ENCODE data around the gene SCN4A. TPM values are rescaled to one million over a fixed set of nuclear protein-coding genes. Genes with fewer than 3 reads are reported as not detected.

SCN4A gene
- total RNA-seq, 1 donor from 2014 or later: not detected

DNA sequence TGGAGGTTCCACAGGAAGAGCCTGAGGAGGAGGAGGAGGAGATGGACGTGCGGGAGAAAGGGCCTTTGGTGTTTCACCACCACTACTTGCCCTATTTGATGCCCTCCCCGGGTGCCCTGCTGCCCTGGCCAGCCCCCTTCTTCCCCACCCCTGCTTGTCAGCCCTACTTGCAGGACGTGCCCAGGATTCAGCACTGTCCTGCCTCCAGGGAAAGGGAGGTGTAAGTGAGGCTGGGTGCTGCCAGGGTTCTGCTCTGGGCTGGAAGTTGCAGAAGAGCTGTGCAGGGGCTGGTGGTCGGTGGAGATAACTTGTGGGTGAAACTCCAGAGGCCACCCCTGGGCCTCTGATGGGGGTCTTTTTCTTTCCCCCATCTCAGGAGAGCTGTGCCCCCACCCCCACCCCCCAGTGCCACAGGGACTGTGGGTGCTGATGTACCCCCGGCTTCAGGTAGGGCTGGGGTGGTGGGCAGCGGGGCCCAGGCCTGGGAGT, 28.4 kb upstream of the SCN4A start:
- peaks cover 13% of the 10 kb centered on the region for H3K4me1 Mint-ChIP-seq (ENCODE audit: unreplicated experiment)
- H3K4me3 Mint-ChIP-seq (ENCODE audit: unreplicated experiment): no peak overlapping the region
- peaks cover 18% of the 10 kb centered on the region for H3K27me3 Mint-ChIP-seq (ENCODE audit: unreplicated experiment)
- TF ChIP-seq, protein P1, sequence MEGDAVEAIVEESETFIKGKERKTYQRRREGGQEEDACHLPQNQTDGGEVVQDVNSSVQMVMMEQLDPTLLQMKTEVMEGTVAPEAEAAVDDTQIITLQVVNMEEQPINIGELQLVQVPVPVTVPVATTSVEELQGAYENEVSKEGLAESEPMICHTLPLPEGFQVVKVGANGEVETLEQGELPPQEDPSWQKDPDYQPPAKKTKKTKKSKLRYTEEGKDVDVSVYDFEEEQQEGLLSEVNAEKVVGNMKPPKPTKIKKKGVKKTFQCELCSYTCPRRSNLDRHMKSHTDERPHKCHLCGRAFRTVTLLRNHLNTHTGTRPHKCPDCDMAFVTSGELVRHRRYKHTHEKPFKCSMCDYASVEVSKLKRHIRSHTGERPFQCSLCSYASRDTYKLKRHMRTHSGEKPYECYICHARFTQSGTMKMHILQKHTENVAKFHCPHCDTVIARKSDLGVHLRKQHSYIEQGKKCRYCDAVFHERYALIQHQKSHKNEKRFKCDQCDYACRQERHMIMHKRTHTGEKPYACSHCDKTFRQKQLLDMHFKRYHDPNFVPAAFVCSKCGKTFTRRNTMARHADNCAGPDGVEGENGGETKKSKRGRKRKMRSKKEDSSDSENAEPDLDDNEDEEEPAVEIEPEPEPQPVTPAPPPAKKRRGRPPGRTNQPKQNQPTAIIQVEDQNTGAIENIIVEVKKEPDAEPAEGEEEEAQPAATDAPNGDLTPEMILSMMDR (IDR thresholded peaks at IDR 0.05): no peak
- DNase-seq (ENCODE audit: extremely low spot score, unreplicated experiment): no peak
- H3K9me3 Mint-ChIP-seq (ENCODE audit: unreplicated experiment): no peaks in the 10 kb centered on the region
- no peaks in the 10 kb centered on the region for H3K36me3 Mint-ChIP-seq (ENCODE audit: unreplicated experiment)
- no peak overlapping the region for H3K27ac Mint-ChIP-seq (ENCODE audit: unreplicated experiment)

DNA sequence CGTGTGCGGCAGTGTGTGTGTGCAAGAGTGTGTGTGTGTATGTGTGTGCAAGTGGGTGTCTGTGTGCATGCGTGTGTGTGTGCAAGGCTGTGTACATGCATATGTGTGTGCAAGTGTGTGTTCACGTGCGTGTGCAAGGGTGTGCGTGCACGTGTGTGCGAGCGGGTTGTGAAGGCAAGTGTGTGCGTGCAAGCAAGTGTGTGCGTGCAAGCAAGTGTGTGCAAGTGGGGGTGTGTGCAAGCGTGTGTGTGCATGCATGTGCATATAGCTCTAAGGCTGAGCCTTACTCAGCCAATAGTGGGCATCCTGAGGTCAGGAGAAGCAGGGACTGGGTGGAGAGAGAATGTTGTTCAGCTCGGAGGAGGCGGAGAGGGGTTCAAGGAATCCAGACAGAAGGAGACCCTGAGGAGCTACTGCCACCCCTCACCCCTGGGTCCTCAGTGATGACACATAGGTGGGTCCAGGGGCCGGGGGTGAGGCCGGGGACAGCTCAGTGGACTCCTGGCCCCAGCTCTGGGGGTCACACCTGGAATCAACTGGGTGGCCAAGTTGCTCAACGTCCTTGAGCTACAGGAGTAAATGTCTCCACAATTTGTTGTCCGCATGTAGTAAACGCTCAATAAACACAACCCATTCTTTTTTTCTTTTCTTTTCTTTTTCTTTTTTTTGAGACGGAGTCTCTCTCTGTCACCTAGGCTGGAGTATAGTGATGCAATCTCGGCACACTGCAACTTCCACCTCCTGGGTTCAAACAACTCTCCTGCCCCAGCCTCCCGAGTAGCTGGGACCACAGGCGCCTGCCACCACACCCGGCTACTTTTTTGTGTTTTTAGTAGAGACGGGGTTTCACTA, 27.2 kb upstream of the SCN4A start:
- Mint-ChIP-seq H3K4me1 (ENCODE audit: unreplicated experiment) (peaks cover 8% of the 10 kb centered on the region), H3K27ac (ENCODE audit: unreplicated experiment) (no peak overlapping the region), H3K9me3 (ENCODE audit: unreplicated experiment) (no peaks in the 10 kb centered on the region), H3K4me3 (ENCODE audit: unreplicated experiment) (peak overlapping the region; percentile 1), H3K27me3 (ENCODE audit: unreplicated experiment) (peaks cover 26% of the 10 kb centered on the region), H3K36me3 (ENCODE audit: unreplicated experiment) (no peaks in the 10 kb centered on the region)
- DNase-seq (ENCODE audit: extremely low spot score, unreplicated experiment): no peak
- TF ChIP-seq, protein P1 (IDR thresholded peaks at IDR 0.05): no peak

DNA sequence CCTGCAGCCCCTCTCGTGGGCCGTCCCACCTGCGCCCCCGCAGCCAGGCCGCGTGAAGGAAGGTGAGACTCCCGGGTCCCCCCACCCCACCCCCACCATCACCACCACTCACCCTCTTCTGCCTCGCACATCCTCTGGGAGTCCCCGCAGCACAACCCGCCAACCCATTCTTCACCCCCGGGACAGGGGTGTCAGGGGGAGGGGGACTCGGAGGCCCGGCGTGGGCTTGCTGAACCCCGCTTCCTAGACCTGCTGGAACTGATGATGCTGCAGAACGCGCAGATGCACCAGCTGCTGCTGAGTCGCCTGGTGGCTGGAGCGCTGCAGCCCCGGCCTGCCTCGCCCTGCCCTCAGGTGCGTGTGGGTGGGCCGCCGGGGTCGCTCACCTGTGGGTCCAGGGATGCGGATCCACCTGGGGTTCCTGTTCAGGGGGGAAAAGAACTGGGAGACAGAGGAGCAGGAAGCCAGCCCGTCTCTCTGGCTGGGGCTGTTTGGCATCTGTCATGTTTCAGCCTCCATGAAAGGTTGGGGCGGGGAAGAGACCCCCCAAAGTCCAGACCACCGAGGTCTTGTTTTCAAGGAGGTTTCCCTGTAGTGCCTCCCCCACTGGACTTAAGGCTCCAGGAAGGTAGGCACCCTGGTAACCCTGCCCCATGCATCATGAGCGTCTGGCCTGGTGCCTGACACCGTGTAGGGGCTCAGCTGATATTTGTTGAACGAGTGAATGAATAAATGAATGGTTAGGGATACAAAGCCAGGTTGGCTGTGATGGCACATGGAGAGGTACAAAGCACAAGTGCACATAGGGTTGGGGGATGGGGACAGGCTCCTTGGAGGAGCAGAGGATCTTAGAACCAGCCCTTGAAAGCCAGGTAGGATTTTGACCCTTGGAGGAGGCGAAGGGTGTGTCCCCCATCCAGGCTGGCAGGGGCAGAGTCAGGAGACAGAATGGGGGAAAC, 26.3 kb upstream of the SCN4A start:
- Mint-ChIP-seq H3K4me3 (ENCODE audit: unreplicated experiment) (peak overlapping the region; percentile 55), H3K36me3 (ENCODE audit: unreplicated experiment) (no peaks in the 10 kb centered on the region), H3K4me1 (ENCODE audit: unreplicated experiment) (peaks cover 8% of the 10 kb centered on the region), H3K27me3 (ENCODE audit: unreplicated experiment) (peaks cover 35% of the 10 kb centered on the region), H3K9me3 (ENCODE audit: unreplicated experiment) (no peaks in the 10 kb centered on the region), H3K27ac (ENCODE audit: unreplicated experiment) (no peak overlapping the region)
- no peak for DNase-seq (ENCODE audit: extremely low spot score, unreplicated experiment)
- TF ChIP-seq, protein P1 (IDR thresholded peaks at IDR 0.05): no peak

DNA sequence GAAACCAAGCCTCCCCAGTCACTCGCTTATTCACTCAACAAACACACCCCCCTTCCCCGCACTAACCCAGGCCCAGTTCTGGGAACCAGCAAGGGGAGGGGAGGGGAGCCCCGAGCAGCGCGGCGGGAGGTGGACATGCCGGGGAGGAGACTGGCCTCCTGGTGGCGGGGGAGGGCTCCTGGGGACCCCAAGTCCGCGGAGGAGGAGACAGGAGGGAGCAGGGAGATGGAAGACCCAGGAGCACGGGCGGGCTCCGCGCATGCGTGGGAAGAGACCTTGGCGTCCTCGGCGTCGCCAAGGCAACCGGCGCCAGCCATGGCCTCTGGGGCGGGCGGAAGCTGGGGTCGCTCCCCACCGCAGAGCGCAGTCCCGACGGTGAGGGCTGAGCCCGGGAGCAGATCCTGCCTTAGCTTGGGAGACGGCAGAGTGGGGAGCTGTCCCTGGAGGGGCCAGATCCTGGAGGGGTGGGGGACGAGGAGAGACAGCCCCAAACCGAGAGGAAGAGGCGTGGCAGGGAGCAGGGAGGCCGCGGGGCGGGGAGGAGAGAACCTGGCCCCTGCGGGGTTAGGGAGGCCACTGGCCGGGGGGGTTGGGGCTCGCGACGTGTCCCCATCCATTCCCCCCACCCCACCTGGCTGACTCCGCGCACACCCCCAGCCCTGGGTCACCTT, 25.5 kb upstream of the SCN4A start, which contains the start of gene PRR29:
Gene PRR29, plus strand, starts transcription at position 302 of the 671 bp plus-strand sequence. Its CDS starts 14 bp downstream, at position 316.
- no peak within 1 kb of the TSS for H3K27ac Mint-ChIP-seq (ENCODE audit: unreplicated experiment)
- H3K36me3 Mint-ChIP-seq (ENCODE audit: unreplicated experiment): no peaks in the 10 kb centered on the region
- H3K27me3 Mint-ChIP-seq (ENCODE audit: unreplicated experiment): peaks cover 42% of the 10 kb centered on the region
- H3K9me3 Mint-ChIP-seq (ENCODE audit: unreplicated experiment): no peaks in the 10 kb centered on the region
- TF ChIP-seq, protein P1 (IDR thresholded peaks at IDR 0.05): no peak
- H3K4me1 Mint-ChIP-seq (ENCODE audit: unreplicated experiment): peaks cover 8% of the 10 kb centered on the region
- DNase-seq (ENCODE audit: extremely low spot score, unreplicated experiment): peak; percentile 94
- peak within 1 kb of the TSS; percentile 82 for H3K4me3 Mint-ChIP-seq (ENCODE audit: unreplicated experiment)
